Measurements from ENCODE around the gene DDX21.
"Not testable (repeated sequence)": the region's sequence is repeated elsewhere in the genome, so short reads cannot be mapped to it uniquely, and the experiment has no call there.

- not testable (repeated sequence) for TF ChIP-seq CTCF (conservative IDR thresholded peaks at IDR 0.05 in 1 of 2, IDR thresholded peaks at IDR 0.05 in 1 of 2; ENCODE audit: extremely low read depth in 1 of 2, insufficient read depth in 1 of 2, low read depth in 1 of 2, low read length in 2 of 2); EZH2 (IDR thresholded peaks at IDR 0.05; ENCODE audit: borderline replicate concordance, low read length)
Observed at GRCh38 chr10:68979738-68980137, 23.8 kb downstream of the DDX21 start.
